MCF 10A (cell line): ENCODE measurements around the gene MDC1. TPM values are rescaled to one million over a fixed set of nuclear protein-coding genes. Genes with fewer than 3 reads are reported as not detected.
A peak's percentile ranks its signal among the peaks of the same experiment; 100 is the strongest.
"Not testable (repeated sequence)": the region's sequence is repeated elsewhere in the genome, so short reads cannot be mapped to it uniquely, and the experiment has no call there.

ENCODE experiments used
- BruUV-seq: library from RNA; stranded (reverse); fragments of 400-500 nt; replicated peaks from 2 replicates; lab custom pipeline; 2021; lab: Mats Ljungman, UMichigan
- CTCF ChIA-PET: fragments of 300-600 bp; sonication (Branson Sonifier 250); formaldehyde crosslinking; extraction: SDS; loops from one replicate; lab custom pipeline; 2021; ENCODE audit warnings: antibody characterized with exemption, inconsistent platforms; lab: Yijun Ruan, JAX
- POLR2A ChIA-PET: fragments of 300-600, 350-650 bp; sonication (Branson Sonifier 250); formaldehyde crosslinking; extraction: SDS; loops from one replicate; lab custom pipeline; 2020; ENCODE audit warnings: antibody characterized with exemption, inconsistent platforms; lab: Yijun Ruan, JAX
- DNase-seq: peaks from one replicate; pipeline ENCODE4 v3.0.0-alpha.2; 2018; ENCODE audit not compliant: unreplicated experiment
- H3K27ac Mint-ChIP-seq: one replicate; pipeline ENCODE4 v1.8.0; 2022; ENCODE audit warnings: mild to moderate bottlenecking, low read depth, mixed read lengths; ENCODE audit not compliant: unreplicated experiment
- H3K27me3 Mint-ChIP-seq: one replicate; pipeline ENCODE4 v1.8.0; 2022; ENCODE audit warnings: mixed read lengths; ENCODE audit not compliant: insufficient read depth, unreplicated experiment
- H3K36me3 Mint-ChIP-seq: one replicate; pipeline ENCODE4 v1.8.0; 2022; ENCODE audit warnings: mild to moderate bottlenecking, moderate library complexity, mixed read lengths; ENCODE audit not compliant: insufficient read depth, unreplicated experiment
- H3K4me1 Mint-ChIP-seq: one replicate; pipeline ENCODE4 v1.8.0; 2022; ENCODE audit warnings: mixed read lengths; ENCODE audit not compliant: insufficient read depth, unreplicated experiment
- H3K4me3 Mint-ChIP-seq: one replicate; pipeline ENCODE4 v1.8.0; 2022; ENCODE audit warnings: mild to moderate bottlenecking, moderate library complexity, mixed read lengths; ENCODE audit not compliant: unreplicated experiment
- H3K9me3 Mint-ChIP-seq: one replicate; pipeline ENCODE4 v1.8.0; 2022; ENCODE audit warnings: mixed read lengths; ENCODE audit not compliant: unreplicated experiment
- CTCF ChIP-seq: fragments of 200-600 bp; IDR thresholded peaks from one replicate; pipeline ENCODE4 v1.8.0; 2022; ENCODE audit warnings: antibody characterized with exemption, mild to moderate bottlenecking; ENCODE audit not compliant: unreplicated experiment
- intact Hi-C: fragments of 100-400 bp; cut with micrococcal nuclease; formaldehyde crosslinking; loops from 2 replicates; pipeline ENCODE4 v1.14.1; 2022
- total RNA-seq: library from RNA; stranded (reverse); gene quantifications from 2 replicates; pipeline ENCODE4 v1.2.3, GENCODE V29; 2022

The MDC1 gene
- total RNA-seq, 1 experiment from 2014 or later: 50.6 TPM

DNA sequence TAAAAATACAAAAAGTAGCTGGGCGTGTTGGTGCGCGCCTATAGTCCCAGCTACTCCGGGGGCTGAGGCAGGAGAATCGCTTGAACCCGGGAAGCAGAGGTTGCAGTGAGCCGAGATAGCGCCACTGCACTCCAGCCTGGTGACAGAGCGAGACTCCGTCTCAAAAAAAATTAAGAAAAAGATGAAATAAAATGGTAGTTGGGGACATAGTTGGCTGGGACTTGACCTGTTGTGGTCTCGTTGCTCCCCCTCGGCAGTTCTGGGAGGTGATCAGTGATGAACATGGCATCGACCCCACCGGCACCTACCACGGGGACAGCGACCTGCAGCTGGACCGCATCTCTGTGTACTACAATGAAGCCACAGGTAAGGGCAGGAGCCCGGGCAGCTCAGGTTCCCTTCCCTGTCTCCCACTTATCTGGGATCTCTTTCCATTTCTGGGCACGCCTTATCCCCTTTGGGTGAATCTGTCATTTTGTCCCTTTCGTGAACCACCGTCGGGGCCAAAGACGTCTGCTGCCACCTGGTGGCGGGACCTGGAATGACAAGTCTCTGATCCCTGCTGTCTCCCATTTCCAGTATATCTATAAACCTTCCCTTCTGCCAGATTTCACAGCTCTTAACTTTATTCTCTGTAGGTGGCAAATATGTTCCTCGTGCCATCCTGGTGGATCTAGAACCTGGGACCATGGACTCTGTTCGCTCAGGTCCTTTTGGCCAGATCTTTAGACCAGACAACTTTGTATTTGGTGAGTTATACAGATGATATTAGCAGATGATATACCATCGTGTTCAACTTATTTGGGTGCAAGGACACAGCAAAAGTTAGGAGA lies 5.4 kb upstream of the MDC1 start:
- ChIA-PET POLR2A (interaction anchor here (0.6 to 13.6 kb wide), 19 partner anchors 8 to 392 kb away, joined by 3 to 477 read pairs (median 5); partner anchors contain the start of genes ATAT1, DHX16, MRPS18B and NRM), CTCF (interaction anchor here (0.6 to 20.7 kb wide), 25 partner anchors 11 to 894 kb away, joined by 3 to 537 read pairs (median 6); partner anchors contain the start of genes DHX16 and NRM)
- no TSS peak for BruUV-seq
- Mint-ChIP-seq H3K4me3 (peak overlapping the region; percentile 86), H3K36me3 (peaks cover 64% of the 10 kb centered on the region), H3K9me3 (no peaks in the 10 kb centered on the region), H3K27ac (no peak overlapping the region), H3K4me1 (peaks cover 45% of the 10 kb centered on the region), H3K27me3 (no peaks in the 10 kb centered on the region)
- intact Hi-C loops: loop anchor here (1.0 to 5.0 kb wide), 3 partner anchors 43 to 240 kb away; no protein-coding TSS in a partner anchor
- TF ChIP-seq CTCF: peak; percentile 97
- peak; percentile 86 for DNase-seq

- POLR2A ChIA-PET: interaction anchor here (0.7 to 13.6 kb wide), 17 partner anchors 9 to 392 kb away, joined by 3 to 477 read pairs (median 6); partner anchors contain the start of genes ATAT1, DDR1, DHX16 and MRPS18B
- peak; percentile 22 for DNase-seq
Observed at GRCh38 chr6:30722025-30722279, 4.9 kb upstream of the MDC1 start.

DNA sequence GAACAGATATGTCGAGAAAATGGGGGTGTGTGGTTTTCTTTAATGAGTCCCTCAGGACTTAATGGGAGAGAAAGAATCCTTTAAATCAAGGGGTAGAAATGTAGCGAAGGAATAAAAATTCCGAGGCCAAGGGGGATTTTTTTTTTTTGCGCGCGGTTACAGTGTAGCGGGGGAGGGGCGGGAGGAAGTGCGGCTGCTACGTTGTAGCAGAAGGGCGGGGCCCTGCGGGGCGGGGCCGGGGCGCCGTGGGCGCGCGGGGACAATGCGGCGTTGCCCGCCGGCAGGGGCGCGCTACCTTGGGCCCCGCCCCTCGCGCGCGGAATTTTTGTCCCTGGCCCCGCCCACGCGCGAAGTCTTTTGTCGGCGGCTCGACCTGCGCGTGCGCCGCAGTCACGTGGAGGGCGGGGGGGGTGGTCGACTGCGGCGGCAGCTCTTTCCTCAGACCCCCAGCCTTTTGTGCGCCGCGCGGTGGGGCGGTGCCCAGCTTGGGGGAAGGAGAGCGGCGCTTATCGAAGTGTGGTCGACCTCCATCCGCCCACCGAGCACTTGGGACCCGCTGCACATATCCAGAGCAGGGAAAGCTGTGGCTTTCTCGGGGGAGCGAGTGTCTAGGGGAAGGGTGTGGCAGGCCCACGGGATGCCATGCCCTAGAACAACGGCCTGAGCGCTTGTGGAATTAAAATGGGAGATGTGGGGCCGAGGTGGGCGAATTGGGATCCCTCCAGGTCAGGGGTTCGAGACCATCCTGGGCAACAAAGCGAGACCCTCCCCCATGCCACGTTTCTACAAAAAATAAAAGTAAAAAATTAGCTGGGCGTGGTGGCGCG lies 4.3 kb upstream of the MDC1 start:
- peak overlapping the region; percentile 92 for H3K27ac Mint-ChIP-seq
- H3K4me1 Mint-ChIP-seq: peaks cover 50% of the 10 kb centered on the region
- H3K36me3 Mint-ChIP-seq: peaks cover 63% of the 10 kb centered on the region
- intact Hi-C loops: loop anchor here (1.0 to 5.0 kb wide), 4 partner anchors 42 to 239 kb away; partner anchors contain the start of genes MRPS18B and PPP1R10
- no peak for TF ChIP-seq CTCF
- ChIA-PET CTCF (interaction anchor here (0.6 to 20.7 kb wide), 18 partner anchors 12 to 895 kb away, joined by 3 to 537 read pairs (median 6); partner anchors contain the start of genes DHX16 and NRM), POLR2A (interaction anchor here (0.6 to 13.6 kb wide), 20 partner anchors 9 to 166 kb away, joined by 3 to 477 read pairs (median 6); partner anchors contain the start of genes ABCF1, ATAT1, C6orf136 and DDR1)
- no peaks in the 10 kb centered on the region for H3K27me3 Mint-ChIP-seq
- no peaks in the 10 kb centered on the region for H3K9me3 Mint-ChIP-seq
- DNase-seq: peak; percentile 85
- no TSS peak for BruUV-seq
- peak overlapping the region; percentile 86 for H3K4me3 Mint-ChIP-seq

More at GRCh38 chr6:30722025-30722279, 4.9 kb upstream of the MDC1 start:
- H3K4me3 Mint-ChIP-seq: peak overlapping the region; percentile 86
- not testable (repeated sequence) for H3K27ac Mint-ChIP-seq, H3K27me3 Mint-ChIP-seq, BruUV-seq, H3K9me3 Mint-ChIP-seq
- intact Hi-C loops: loop anchor here (1.0 to 5.0 kb wide), 3 partner anchors 43 to 240 kb away; no protein-coding TSS in a partner anchor
- H3K4me1 Mint-ChIP-seq: peaks cover 47% of the 10 kb centered on the region
- H3K36me3 Mint-ChIP-seq: peaks cover 60% of the 10 kb centered on the region
- CTCF ChIA-PET: interaction anchor here (0.6 to 20.7 kb wide), 24 partner anchors 12 to 895 kb away, joined by 3 to 537 read pairs (median 6); partner anchors contain the start of genes DHX16 and NRM

- TF ChIP-seq CTCF: no peak
- intact Hi-C loops: loop anchor here (2.0 to 5.0 kb wide), 3 partner anchors 104 to 238 kb away; partner anchors contain the start of genes MRPS18B and PPP1R10
- H3K27me3 Mint-ChIP-seq: no peaks in the 10 kb centered on the region
- H3K9me3 Mint-ChIP-seq: no peaks in the 10 kb centered on the region
- DNase-seq: peak; percentile 63
- CTCF ChIA-PET: interaction anchor here (0.6 to 20.7 kb wide), 7 partner anchors 13 to 183 kb away, joined by 3 to 537 read pairs (median 26); partner anchors contain the start of genes DHX16 and NRM
- H3K36me3 Mint-ChIP-seq: peaks cover 67% of the 10 kb centered on the region
- H3K4me1 Mint-ChIP-seq: peaks cover 57% of the 10 kb centered on the region
- POLR2A ChIA-PET: interaction anchor here (0.6 to 13.6 kb wide), 15 partner anchors 9 to 163 kb away, joined by 3 to 477 read pairs (median 6); partner anchors contain the start of genes ABCF1, C6orf136, DDR1 and DHX16
- peak overlapping the region; percentile 92 for H3K27ac Mint-ChIP-seq
- peak overlapping the region; percentile 86 for H3K4me3 Mint-ChIP-seq
- no TSS peak for BruUV-seq
Observed at GRCh38 chr6:30720738-30721197, 3.7 kb upstream of the MDC1 start.
